HEK293 (cell line): ENCODE results near the gene ZNF397.

Experiments used
- BCL6B ChIP-seq: fragments of 450-650 bp; formaldehyde crosslinking; IDR thresholded peaks from 2 replicates; pipeline ENCODE4 v1.5.1; 2017; ENCODE audit warnings: missing biosample characterization, missing genetic modification characterization
- SP2 ChIP-seq: fragments of 450-650 bp; formaldehyde crosslinking; IDR thresholded peaks from 2 replicates; pipeline ENCODE4 v1.5.1; 2016; ENCODE audit warnings: missing biosample characterization, missing genetic modification characterization
- ZBTB8A ChIP-seq: fragments of 450-650 bp; formaldehyde crosslinking; IDR thresholded peaks from 2 replicates; pipeline ENCODE4 v1.5.1; 2016; ENCODE audit warnings: missing biosample characterization, missing genetic modification characterization
- ZNF114 ChIP-seq: fragments of 450-650 bp; formaldehyde crosslinking; IDR thresholded peaks from 2 replicates; pipeline ENCODE4 v1.5.0; 2017; ENCODE audit warnings: missing biosample characterization, missing genetic modification characterization
- ZNF274 ChIP-seq, 2 experiments: fragments of 200-500 bp in 1 of 2; fragments of 450-650 bp in 1 of 2; sonication (Bioruptor generic) in 1 of 2; formaldehyde crosslinking in 1 of 2; IDR thresholded peaks; 2 replicates each; pipeline versions ENCODE4 v1.5.1 to v1.6.1; 2014 to 2016; ENCODE audit warnings: borderline replicate concordance in 1 of 2, inconsistent platforms in 1 of 2, low read length in 1 of 2, missing biosample characterization in 1 of 2, missing genetic modification characterization in 1 of 2
- ZNF37A ChIP-seq: fragments of 450-650 bp; IDR thresholded peaks from 2 replicates; pipeline ENCODE4 v1.5.1; 2018; ENCODE audit warnings: missing biosample characterization, missing genetic modification characterization
- ZNF768 ChIP-seq: fragments of 450-650 bp; formaldehyde crosslinking; IDR thresholded peaks from 2 replicates; pipeline ENCODE4 v1.5.1; 2018; ENCODE audit warnings: missing biosample characterization, mild to moderate bottlenecking, missing genetic modification characterization

GRCh38 chr18:35276267-35276666 lies 35.4 kb downstream of the ZNF397 start:
- TF ChIP-seq SP2 = no peak
- TF ChIP-seq ZNF37A = no peak
- no peak for TF ChIP-seq ZBTB8A (tag by site-specific recombination)
- no peak for TF ChIP-seq BCL6B (tag by site-specific recombination)
- TF ChIP-seq ZNF768 = no peak
- TF ChIP-seq ZNF114 = no peak
- TF ChIP-seq ZNF274 (IDR thresholded peaks at IDR 0.05; ENCODE audit: low read length) = no peak
- no peak for TF ChIP-seq ZNF274 (tag by site-specific recombination; IDR thresholded peaks at IDR 0.05; ENCODE audit: borderline replicate concordance)
